H9 (cell line): ENCODE measurements around the gene TRRAP. TPM values are rescaled to one million over a fixed set of nuclear protein-coding genes. Genes with fewer than 3 reads are reported as not detected.

Experiments
- DNase-seq: peaks from one replicate; pipeline ENCODE4 v3.0.0-alpha.2; 2017
- H2AFZ ChIP-seq: one replicate; pipeline ENCODE4 v1.6.1; 2013; ENCODE audit warnings: mild to moderate bottlenecking, low read length, control low read depth, moderate library complexity
- H2AK5ac ChIP-seq: 2 replicates; pipeline ENCODE4 v1.6.1; 2013; ENCODE audit warnings: low read length, control low read depth, mixed read lengths; ENCODE audit not compliant: insufficient read length
- H2BK120ac ChIP-seq: one replicate; pipeline ENCODE4 v1.6.1; 2013; ENCODE audit warnings: low read depth, mild to moderate bottlenecking, low read length, control low read depth, inconsistent platforms; ENCODE audit not compliant: poor library complexity, severe bottlenecking
- H2BK12ac ChIP-seq: 2 replicates; pipeline ENCODE4 v1.6.1; 2013; ENCODE audit warnings: low read length, control low read depth, mixed read lengths, low read depth; ENCODE audit not compliant: insufficient read length
- H2BK15ac ChIP-seq: 2 replicates; pipeline ENCODE4 v1.6.1; 2013; ENCODE audit warnings: low read depth, low read length, control low read depth
- H2BK20ac ChIP-seq: one replicate; pipeline ENCODE4 v1.6.1; 2013; ENCODE audit warnings: low read depth, mild to moderate bottlenecking, low read length, control low read depth, inconsistent platforms; ENCODE audit not compliant: poor library complexity, severe bottlenecking
- H2BK5ac ChIP-seq: 2 replicates; pipeline ENCODE4 v1.6.1; 2013; ENCODE audit warnings: low read length, control low read depth, mixed read lengths; ENCODE audit not compliant: insufficient read length
- H3K14ac ChIP-seq: 2 replicates; pipeline ENCODE4 v1.6.1; 2013; ENCODE audit warnings: low read length, control low read depth; ENCODE audit not compliant: insufficient read depth
- H3K18ac ChIP-seq: 2 replicates; pipeline ENCODE4 v1.6.1; 2013; ENCODE audit warnings: low read depth, mild to moderate bottlenecking, mixed read lengths, low read length, control low read depth; ENCODE audit not compliant: insufficient read length
- H3K23ac ChIP-seq: 2 replicates; pipeline ENCODE4 v1.6.1; 2013; ENCODE audit warnings: low read length, control low read depth, mixed read lengths, low read depth; ENCODE audit not compliant: insufficient read length
- H3K23me2 ChIP-seq: 2 replicates; pipeline ENCODE4 v1.6.1; 2013; ENCODE audit warnings: low read depth, mild to moderate bottlenecking, mixed read lengths, low read length, control low read depth; ENCODE audit not compliant: insufficient read length, poor library complexity, severe bottlenecking
- H3K27ac ChIP-seq: 2 replicates; pipeline ENCODE4 v1.5.1; 2013; ENCODE audit warnings: low read length, control low read depth, mixed read lengths, low read depth; ENCODE audit not compliant: insufficient read length
- H3K27me3 ChIP-seq: 2 replicates; pipeline ENCODE4 v1.6.1; 2013; ENCODE audit warnings: low read length, control low read depth, inconsistent platforms; ENCODE audit not compliant: insufficient read depth
- H3K4ac ChIP-seq: 2 replicates; pipeline ENCODE4 v1.6.1; 2013; ENCODE audit warnings: low read depth, mild to moderate bottlenecking, control low read depth, inconsistent platforms, low read length, moderate library complexity
- H3K4me1 ChIP-seq: 2 replicates; pipeline ENCODE4 v1.6.1; 2013; ENCODE audit warnings: low read length, control low read depth, inconsistent platforms; ENCODE audit not compliant: insufficient read depth
- H3K4me2 ChIP-seq: 2 replicates; pipeline ENCODE4 v1.6.1; 2013; ENCODE audit warnings: low read length, control low read depth, mixed read lengths; ENCODE audit not compliant: insufficient read length, insufficient read depth
- H3K56ac ChIP-seq: 2 replicates; pipeline ENCODE4 v1.6.1; 2013; ENCODE audit warnings: low read depth, mild to moderate bottlenecking, mixed read lengths, low read length, control low read depth; ENCODE audit not compliant: insufficient read length
- H3K79me1 ChIP-seq: 2 replicates; pipeline ENCODE4 v1.6.1; 2013; ENCODE audit warnings: low read depth, mild to moderate bottlenecking, moderate library complexity, low read length, control low read depth, inconsistent platforms; ENCODE audit not compliant: insufficient read depth, poor library complexity, severe bottlenecking
- H3K79me2 ChIP-seq: 2 replicates; pipeline ENCODE4 v1.6.1; 2013; ENCODE audit warnings: low read length, control low read depth, inconsistent platforms; ENCODE audit not compliant: insufficient read depth
- H3K9ac ChIP-seq: 2 replicates; pipeline ENCODE4 v1.6.1; 2013; ENCODE audit warnings: low read length, control low read depth, mixed read lengths; ENCODE audit not compliant: insufficient read length; ENCODE audit errors: extremely low read depth
- H3K9me3 ChIP-seq: one replicate; pipeline ENCODE4 v1.6.1; 2013; ENCODE audit warnings: low read depth, low read length, inconsistent platforms; ENCODE audit not compliant: control insufficient read depth
- H3T11ph ChIP-seq: one replicate; pipeline ENCODE4 v1.6.1; 2013; ENCODE audit warnings: mild to moderate bottlenecking, low read length, control low read depth, inconsistent platforms
- H4K20me1 ChIP-seq: one replicate; pipeline ENCODE4 v1.6.1; 2013; ENCODE audit not compliant: control insufficient read depth, insufficient read length, insufficient read depth
- H4K5ac ChIP-seq: 2 replicates; pipeline ENCODE4 v1.6.1; 2013; ENCODE audit warnings: low read depth, mild to moderate bottlenecking, mixed read lengths, low read length, control low read depth; ENCODE audit not compliant: insufficient read length
- H4K8ac ChIP-seq: replicated peaks from 2 replicates; pipeline ENCODE4 v1.6.1; 2013; ENCODE audit warnings: low read length, control low read depth, mixed read lengths, low read depth; ENCODE audit not compliant: insufficient read length
- H4K91ac ChIP-seq: 2 replicates; pipeline ENCODE4 v1.6.1; 2013; ENCODE audit warnings: low read depth, mild to moderate bottlenecking, moderate library complexity, mixed read lengths, low read length, control low read depth; ENCODE audit not compliant: insufficient read length
- H3K27ac Mint-ChIP-seq, 3 experiments: 2 replicates in 2 of 3; 3 replicates in 1 of 3; pipeline ENCODE4 v1.8.0; 2020 to 2021; ENCODE audit warnings: mixed read lengths in 3 of 3, mild to moderate bottlenecking in 1 of 3, moderate library complexity in 1 of 3
- H3K27me3 Mint-ChIP-seq: 2 replicates; pipeline ENCODE4 v1.8.0; 2021; ENCODE audit warnings: low read depth, mild to moderate bottlenecking, moderate library complexity, mixed read lengths
- H3K36me3 Mint-ChIP-seq, 3 experiments: 2 replicates in 2 of 3; 3 replicates in 1 of 3; pipeline ENCODE4 v1.8.0; 2020 to 2021; ENCODE audit warnings: low read depth in 3 of 3, mixed read lengths in 3 of 3; ENCODE audit not compliant: insufficient read depth in 1 of 3
- H3K4me1 Mint-ChIP-seq, 2 experiments: 2 replicates each; pipeline ENCODE4 v1.8.0; 2020; ENCODE audit warnings: mixed read lengths in 2 of 2
- H3K4me3 Mint-ChIP-seq, 2 experiments: 2 replicates in 1 of 2; 3 replicates in 1 of 2; pipeline ENCODE4 v1.8.0; 2020 to 2021; ENCODE audit warnings: mild to moderate bottlenecking in 2 of 2, mixed read lengths in 2 of 2, moderate library complexity in 1 of 2
- H3K9me3 Mint-ChIP-seq, 2 experiments: 2 replicates in 1 of 2; 3 replicates in 1 of 2; pipeline ENCODE4 v1.8.0; 2020; ENCODE audit warnings: mild to moderate bottlenecking in 2 of 2, mixed read lengths in 2 of 2, moderate library complexity in 1 of 2
- CTCF ChIP-seq: fragments of 200-600 bp; sonication (generic); conservative IDR thresholded peaks from 3 replicates; pipeline ENCODE4 v1.8.0; 2021; ENCODE audit warnings: antibody characterized with exemption, mild to moderate bottlenecking
- WGBS: extraction: QIAGEN DNeasy Blood & Tissue Kit; methylation state at CpG from one replicate; pipeline ENCODE4 v1.1.7; 2013; ENCODE audit warnings: missing lambda C conversion rate, low lambda C conversion rate, mixed read lengths; ENCODE audit not compliant: insufficient read length; ENCODE audit errors: extremely low coverage; 5-methylcytosine and 5-hydroxymethylcytosine counted together
- total RNA-seq: library from RNA; stranded (reverse); gene quantifications from 2 replicates; pipeline ENCODE4 v1.2.1, GENCODE V29; 2021

The TRRAP gene
- total RNA-seq, 1 experiment from 2014 or later = 58.6 TPM

GRCh38 chr7:98997846-98998245, 119.5 kb downstream of the TRRAP start:
- no peak overlapping the region for H2BK12ac ChIP-seq
- H2AK5ac ChIP-seq = no peak overlapping the region
- H3K27me3 ChIP-seq = no peaks in the 10 kb centered on the region
- H2BK20ac ChIP-seq = no peak overlapping the region
- no peaks in the 10 kb centered on the region for H3K4me1 ChIP-seq
- no CpG with 5 or more reads among the region's 3 CpGs for WGBS
- no peaks in the 10 kb centered on the region for H3K4me1 Mint-ChIP-seq
- no peak overlapping the region for H2BK5ac ChIP-seq
- no peaks in the 10 kb centered on the region for H3K23me2 ChIP-seq
- no peak overlapping the region for H2AFZ ChIP-seq
- H3K14ac ChIP-seq = no peak overlapping the region
- H3K9ac ChIP-seq = no peak overlapping the region
- H4K91ac ChIP-seq = no peak overlapping the region
- no peaks in the 10 kb centered on the region for H3K9me3 ChIP-seq
- no peaks in the 10 kb centered on the region for H3K79me2 ChIP-seq
- H3K4me2 ChIP-seq = no peak overlapping the region
- no peak overlapping the region for H4K5ac ChIP-seq
- no peak overlapping the region for H4K8ac ChIP-seq
- H3K79me1 ChIP-seq = no peaks in the 10 kb centered on the region
- no peak for TF ChIP-seq CTCF
- no peak for DNase-seq
- H3K27ac Mint-ChIP-seq = no peak overlapping the region
- no peak overlapping the region for H3T11ph ChIP-seq
- H3K36me3 Mint-ChIP-seq = peaks cover 20 to 81% (median 60%) of the 10 kb centered on the region in 3 experiments
- no peak overlapping the region for H2BK15ac ChIP-seq
- H2BK120ac ChIP-seq = no peak overlapping the region
- H3K56ac ChIP-seq = no peak overlapping the region
- H3K4ac ChIP-seq = no peak overlapping the region
- no peak overlapping the region for H3K18ac ChIP-seq
- no peak overlapping the region for H3K27ac ChIP-seq
- no peaks in the 10 kb centered on the region; the same call in 1 of the 2 replicates for H3K27me3 Mint-ChIP-seq
- no peaks in the 10 kb centered on the region for H4K20me1 ChIP-seq
- no peak overlapping the region for H3K4me3 Mint-ChIP-seq
- H3K23ac ChIP-seq = no peak overlapping the region
- no peaks in the 10 kb centered on the region for H3K9me3 Mint-ChIP-seq
